H1 (cell line): Measurements from ENCODE around the gene PPIL4. TPM values are rescaled to one million over a fixed set of nuclear protein-coding genes. Genes with fewer than 3 reads are reported as not detected.

Source experiments
- CTCF ChIA-PET: fragments of 300-600 bp; sonication (Branson Sonifier 250); formaldehyde crosslinking; loops from one replicate; lab custom pipeline; 2021; ENCODE audit not compliant: partially characterized antibody; lab: Charles Lee
- POLR2A ChIA-PET: fragments of 300-600 bp; sonication (Branson Sonifier 250); formaldehyde crosslinking; loops from one replicate; lab custom pipeline; 2021; ENCODE audit warnings: inconsistent platforms; ENCODE audit not compliant: partially characterized antibody; lab: Charles Lee
- DNase-seq, 2 experiments: peaks; one replicate each; pipeline versions ENCODE4 v3.0.0 to v3.0.0-alpha.2; 2010 to 2022; ENCODE audit warnings: low spot score in 2 of 2, low read depth in 1 of 2, mixed read lengths in 1 of 2
- FAIRE-seq: peaks from 2 replicates; lab custom pipeline; 2011; peaks lifted over from hg19 to GRCh38; lab: Jason Lieb, UNC
- H2AFZ ChIP-seq: 2 replicates; pipeline ENCODE4 v1.8.1; 2012; ENCODE audit warnings: low read length, inconsistent platforms
- H2AK5ac ChIP-seq: 2 replicates; pipeline ENCODE4 v1.6.1; 2013; ENCODE audit warnings: low read depth, low read length
- H2BK120ac ChIP-seq: replicated peaks from 2 replicates; pipeline ENCODE3; 2013; ENCODE audit warnings: low read depth, low read length, inconsistent platforms
- H2BK12ac ChIP-seq: 2 replicates; pipeline ENCODE4 v1.6.1; 2013; ENCODE audit warnings: low read depth, low read length
- H2BK15ac ChIP-seq: 2 replicates; pipeline ENCODE4 v1.6.1; 2013; ENCODE audit warnings: low read length
- H2BK20ac ChIP-seq: 2 replicates; pipeline ENCODE4 v1.6.1; 2013; ENCODE audit warnings: low read length
- H2BK5ac ChIP-seq: 2 replicates; pipeline ENCODE4 v1.6.1; 2013; ENCODE audit warnings: low read depth, low read length
- H3K14ac ChIP-seq: 2 replicates; pipeline ENCODE4 v1.6.1; 2013; ENCODE audit warnings: inconsistent platforms; ENCODE audit not compliant: insufficient read length
- H3K18ac ChIP-seq: 2 replicates; pipeline ENCODE4 v1.6.1; 2013; ENCODE audit warnings: low read length; ENCODE audit errors: extremely low read depth
- H3K23ac ChIP-seq: 2 replicates; pipeline ENCODE4 v1.6.1; 2013; ENCODE audit warnings: inconsistent platforms; ENCODE audit not compliant: insufficient read length
- H3K23me2 ChIP-seq: 2 replicates; pipeline ENCODE4 v1.6.1; 2013; ENCODE audit warnings: low read depth, low read length
- H3K27ac ChIP-seq: 2 replicates; pipeline ENCODE4 v1.6.1; 2011; ENCODE audit warnings: low read depth, low read length, inconsistent platforms
- H3K27me3 ChIP-seq, 4 experiments: replicated peaks in 1 of 4; 1 replicate in 1 of 4; 2 replicates in 3 of 4; pipeline versions ENCODE4 v1.6.1 to v1.8.1; 2011 to 2013; ENCODE audit warnings: low read length in 3 of 4, mild to moderate bottlenecking in 3 of 4, inconsistent platforms in 2 of 4, mixed read lengths in 2 of 4, moderate library complexity in 1 of 4; ENCODE audit not compliant: control insufficient read depth in 3 of 4, insufficient read depth in 3 of 4; ENCODE audit errors: extremely low read depth in 1 of 4
- H3K36me3 ChIP-seq, 4 experiments: 2 replicates each; pipeline versions ENCODE4 v1.6.1 to v1.8.1; 2011 to 2013; ENCODE audit warnings: mild to moderate bottlenecking in 4 of 4, low read length in 3 of 4, moderate library complexity in 2 of 4, control low read depth in 1 of 4, inconsistent platforms in 1 of 4; ENCODE audit not compliant: insufficient read depth in 4 of 4, control insufficient read depth in 2 of 4
- H3K4ac ChIP-seq: replicated peaks from 2 replicates; pipeline ENCODE3; 2013; ENCODE audit warnings: low read length, low read depth, mixed read lengths, inconsistent platforms; ENCODE audit not compliant: insufficient read length
- H3K4me1 ChIP-seq, 4 experiments: replicated peaks in 1 of 4; 1 replicate in 1 of 4; 2 replicates in 3 of 4; pipeline versions ENCODE4 v1.6.1 to v1.8.1; 2011 to 2013; ENCODE audit warnings: low read length in 3 of 4, inconsistent platforms in 2 of 4, mixed read lengths in 1 of 4; ENCODE audit not compliant: insufficient read depth in 4 of 4, control insufficient read depth in 3 of 4
- H3K4me2 ChIP-seq, 2 experiments: 2 replicates each; pipeline versions ENCODE4 v1.6.1 to v1.8.1; 2011 to 2013; ENCODE audit warnings: low read depth in 2 of 2, low read length in 2 of 2, control low read depth in 1 of 2, inconsistent platforms in 1 of 2, mild to moderate bottlenecking in 1 of 2; ENCODE audit not compliant: insufficient read depth in 1 of 2
- H3K4me3 ChIP-seq, 4 experiments: fragments of 200-600, 300-600 bp in 1 of 4; sonication (generic), shearing (Covaris generic), sonication (Bioruptor Twin) in 1 of 4; 2 replicates each; pipeline versions ENCODE4 v1.5.1 to v1.8.1; 2011 to 2016; ENCODE audit warnings: low read length in 4 of 4, low read depth in 3 of 4, control low read depth in 2 of 4, inconsistent platforms in 2 of 4, mild to moderate bottlenecking in 2 of 4, mixed read lengths in 1 of 4, moderate library complexity in 1 of 4; ENCODE audit not compliant: insufficient read depth in 2 of 4; ENCODE audit errors: extremely low read depth in 1 of 4
- H3K56ac ChIP-seq: replicated peaks from 2 replicates; pipeline ENCODE3; 2013; ENCODE audit warnings: low read depth, mild to moderate bottlenecking, mixed read lengths, low read length, inconsistent platforms; ENCODE audit not compliant: insufficient read length
- H3K79me1 ChIP-seq: 2 replicates; pipeline ENCODE4 v1.6.1; 2013; ENCODE audit warnings: low read depth, low read length, control low read depth
- H3K79me2 ChIP-seq, 2 experiments: 2 replicates each; pipeline versions ENCODE4 v1.6.1 to v1.8.1; 2012 to 2013; ENCODE audit warnings: low read length in 2 of 2, mild to moderate bottlenecking in 2 of 2, inconsistent platforms in 1 of 2; ENCODE audit not compliant: insufficient read depth in 2 of 2, control insufficient read depth in 1 of 2
- H3K9ac ChIP-seq, 4 experiments: replicated peaks in 1 of 4; 1 replicate in 1 of 4; 2 replicates in 3 of 4; pipeline versions ENCODE4 v1.6.1 to v1.8.1; 2011 to 2013; ENCODE audit warnings: low read depth in 3 of 4, low read length in 3 of 4, control low read depth in 2 of 4, mild to moderate bottlenecking in 2 of 4, moderate library complexity in 2 of 4, inconsistent platforms in 1 of 4; ENCODE audit errors: extremely low read depth in 1 of 4
- H3K9me3 ChIP-seq, 2 experiments: 2 replicates each; pipeline versions ENCODE4 v1.6.1 to v1.8.1; 2012 to 2013; ENCODE audit warnings: mild to moderate bottlenecking in 2 of 2, moderate library complexity in 2 of 2, control low read depth in 1 of 2, inconsistent platforms in 1 of 2, low read depth in 1 of 2, low read length in 1 of 2, mixed read lengths in 1 of 2; ENCODE audit not compliant: insufficient read depth in 2 of 2
- H4K20me1 ChIP-seq, 2 experiments: replicated peaks in 1 of 2; 2 replicates each; pipeline versions ENCODE3 to v1.8.1; 2011 to 2013; ENCODE audit warnings: inconsistent platforms in 2 of 2, low read length in 2 of 2, mild to moderate bottlenecking in 1 of 2; ENCODE audit not compliant: insufficient read depth in 2 of 2, control insufficient read depth in 1 of 2
- H4K5ac ChIP-seq: 2 replicates; pipeline ENCODE4 v1.6.1; 2013; ENCODE audit warnings: low read length, low read depth, mixed read lengths, inconsistent platforms; ENCODE audit not compliant: insufficient read length
- H4K8ac ChIP-seq: 2 replicates; pipeline ENCODE4 v1.8.0; 2013; ENCODE audit warnings: mild to moderate bottlenecking, moderate library complexity, low read length, inconsistent platforms; ENCODE audit not compliant: insufficient read depth; ENCODE audit errors: extremely low read depth
- H4K91ac ChIP-seq: replicated peaks from 2 replicates; pipeline ENCODE3; 2013; ENCODE audit warnings: low read length, mixed read lengths, inconsistent platforms; ENCODE audit not compliant: insufficient read length
- BCL11A ChIP-seq, 2 experiments: IDR thresholded peaks; one replicate each; pipeline ENCODE4 v1.6.1; 2011; ENCODE audit warnings: low read depth in 2 of 2, low read length in 2 of 2, mild to moderate bottlenecking in 2 of 2
- CHD1 ChIP-seq: IDR thresholded peaks from 2 replicates; pipeline ENCODE4 v1.6.1; 2012; ENCODE audit warnings: low read depth, low read length, improper control_type of control experiment
- EGR1 ChIP-seq: IDR thresholded peaks from 2 replicates; pipeline ENCODE4 v1.6.1; 2011; ENCODE audit warnings: low read depth, low read length, borderline replicate concordance
- JUN ChIP-seq: IDR thresholded peaks from 2 replicates; pipeline ENCODE4 v1.6.1; 2011; ENCODE audit warnings: low read depth, mild to moderate bottlenecking, improper control_type of control experiment, low read length
- KDM5A ChIP-seq: fragments of 200-600 bp; IDR thresholded peaks from 2 replicates; pipeline ENCODE4 v1.7.1; 2012; ENCODE audit warnings: mild to moderate bottlenecking, low read length, inconsistent platforms, mixed read lengths
- NANOG ChIP-seq: IDR thresholded peaks from 2 replicates; pipeline ENCODE4 v1.6.1; 2011; ENCODE audit warnings: low read length, low read depth, mild to moderate bottlenecking, inconsistent platforms; ENCODE audit not compliant: insufficient read depth, poor library complexity, severe bottlenecking
- POLR2A ChIP-seq, 2 experiments: IDR thresholded peaks; 1 replicate in 1 of 2; 2 replicates in 1 of 2; pipeline ENCODE4 v1.6.1; 2011; ENCODE audit warnings: low read depth in 2 of 2, low read length in 2 of 2, mild to moderate bottlenecking in 2 of 2; ENCODE audit errors: control extremely low read depth in 1 of 2
- RAD21 ChIP-seq, 2 experiments: IDR thresholded peaks in 1 of 2; conservative IDR thresholded peaks in 1 of 2; 2 replicates each; pipeline ENCODE4 v1.6.1; 2011; ENCODE audit warnings: low read depth in 2 of 2, low read length in 2 of 2, improper control_type of control experiment in 1 of 2, inconsistent platforms in 1 of 2, mild to moderate bottlenecking in 1 of 2, moderate library complexity in 1 of 2
- RBBP5 ChIP-seq: IDR thresholded peaks from 2 replicates; pipeline ENCODE4 v1.7.1; 2012; ENCODE audit warnings: low read depth, mild to moderate bottlenecking, inconsistent platforms, low read length, moderate library complexity, borderline replicate concordance
- RXRA ChIP-seq: IDR thresholded peaks from 2 replicates; pipeline ENCODE4 v1.6.1; 2011; ENCODE audit warnings: low read depth, mild to moderate bottlenecking, low read length, moderate library complexity; ENCODE audit not compliant: insufficient read depth
- SAP30 ChIP-seq: fragments of 300-600 bp; sonication (generic); IDR thresholded peaks from 2 replicates; pipeline ENCODE4 v1.7.1; 2012; ENCODE audit warnings: low read length, moderate library complexity, mild to moderate bottlenecking, inconsistent platforms; ENCODE audit not compliant: insufficient read depth, insufficient replicate concordance
- TCF12 ChIP-seq: IDR thresholded peaks from 2 replicates; pipeline ENCODE4 v1.6.1; 2011; ENCODE audit warnings: low read depth, mild to moderate bottlenecking, low read length
- WGBS, 2 experiments: shearing (Covaris generic) in 1 of 2; methylation state at CpG; one replicate each; pipeline versions ENCODE4 v1.1.6 to v1.1.7; 2013 to 2015; ENCODE audit warnings: low lambda C conversion rate in 2 of 2, mixed read lengths in 2 of 2, inconsistent platforms in 1 of 2, low coverage in 1 of 2, missing lambda C conversion rate in 1 of 2; ENCODE audit not compliant: insufficient replicate concordance in 2 of 2, insufficient coverage in 1 of 2, insufficient read length in 1 of 2; ENCODE audit errors: extremely low coverage in 1 of 2, missing lambda C conversion rate in 1 of 2; 5-methylcytosine and 5-hydroxymethylcytosine counted together
- polyA plus RNA-seq, 7 experiments: library from polyadenylated mRNA; depleted of rRNA in 3 of 7; stranded (reverse) in 5 of 7; unstranded in 2 of 7; fragments of >200 nt in 5 of 7; fragments of 200-250 nt in 2 of 7; gene quantifications; 1 replicate in 5 of 7; 2 replicates in 1 of 7; 4 replicates in 1 of 7; pipeline versions ENCODE4 v1.2.1 to v1.2.3, GENCODE V29; 2011 to 2013; ENCODE audit warnings: missing spikeins in 2 of 7, mixed read lengths in 2 of 7
- total RNA-seq: library from RNA; stranded (reverse); fragmentation: NEBNext Ultra II Directional; extraction: Animal tissue kit (Norgen Biotek cat#: 25700); gene quantifications from 2 replicates; pipeline ENCODE4 v1.2.1, GENCODE V29; 2021
- TF ChIP-seq, protein P1 (sequence below): IDR thresholded peaks from 2 replicates; pipeline ENCODE4 v1.6.1; 2011; ENCODE audit warnings: low read depth, mild to moderate bottlenecking, low read length; ENCODE audit not compliant: insufficient read depth

Gene PPIL4
- total and polyA plus RNA-seq, 2 of the 8 experiments (the other 6 are each of a cell fraction or from before 2014, with no cell fraction given): 2.0 to 33.2 TPM

DNA sequence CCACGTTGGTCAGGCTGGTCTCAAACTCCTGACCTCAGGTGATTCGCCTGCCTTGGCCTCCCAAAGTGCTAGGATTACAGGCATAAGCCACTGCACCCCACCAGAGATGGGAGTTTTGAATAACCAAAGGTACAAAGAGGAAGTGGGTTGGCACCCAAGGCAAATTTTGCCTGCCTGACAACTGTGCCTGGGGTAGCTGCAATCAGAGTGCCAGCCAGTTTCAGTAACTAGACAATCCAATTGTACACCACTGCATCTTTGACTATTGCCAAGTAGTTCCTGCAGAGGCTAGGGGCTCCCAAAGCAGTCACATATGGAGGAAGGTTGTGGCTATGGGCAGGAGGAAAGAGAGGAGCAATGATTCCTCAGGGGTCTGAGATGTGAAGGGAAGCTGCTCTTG lies 77.7 kb downstream of the PPIL4 start:
- Histone ChIP-seq H3K23me2 (no peaks in the 10 kb centered on the region), H4K8ac (no peak overlapping the region), H2AFZ (no peak overlapping the region), H3K27ac (no peak overlapping the region), H3K9ac (no peak overlapping the region), H2BK5ac (no peak overlapping the region), H3K4ac (no peak overlapping the region), H3K4me3 (no peak overlapping the region), H3K18ac (no peak overlapping the region), H2BK12ac (no peak overlapping the region), H3K79me1 (no peaks in the 10 kb centered on the region), H4K5ac (no peak overlapping the region), H3K36me3 (no peaks in the 10 kb centered on the region), H2BK15ac (no peak overlapping the region), H2AK5ac (no peak overlapping the region), H3K23ac (no peak overlapping the region), H3K4me1 (no peaks in the 10 kb centered on the region), H3K27me3 (no peaks in the 10 kb centered on the region), H4K20me1 (no peaks in the 10 kb centered on the region), H4K91ac (no peak overlapping the region), H3K9me3 (no peaks in the 10 kb centered on the region), H2BK120ac (no peak overlapping the region), H3K79me2 (no peaks in the 10 kb centered on the region), H2BK20ac (no peak overlapping the region), H3K14ac (no peak overlapping the region), H3K56ac (no peak overlapping the region), H3K4me2 (no peak overlapping the region)
- WGBS, 2 experiments: 79% methylated on average over 2 of the region's 2 CpGs; no CpG with 5 or more reads in 1 of the 2 experiments
- POLR2A ChIA-PET: no interaction called here
- CTCF ChIA-PET: interaction anchor here (0.5 to 0.7 kb wide), 2 partner anchors 9 to 15 kb away, joined by 3 read pairs; no protein-coding TSS in a partner anchor
- DNase-seq: no peak
- FAIRE-seq: no peak
- TF ChIP-seq BCL11A (IDR thresholded peaks at IDR 0.05; ENCODE audit: low read depth in 2 of 2, low read length in 2 of 2): no peak
- no peak for TF ChIP-seq RBBP5
- TF ChIP-seq NANOG: no peak
- no peak for TF ChIP-seq RAD21 (IDR thresholded peaks at IDR 0.05 in 1 of 2, conservative IDR thresholded peaks at IDR 0.05 in 1 of 2; ENCODE audit: low read depth in 2 of 2, low read length in 2 of 2)
- TF ChIP-seq, protein P1, sequence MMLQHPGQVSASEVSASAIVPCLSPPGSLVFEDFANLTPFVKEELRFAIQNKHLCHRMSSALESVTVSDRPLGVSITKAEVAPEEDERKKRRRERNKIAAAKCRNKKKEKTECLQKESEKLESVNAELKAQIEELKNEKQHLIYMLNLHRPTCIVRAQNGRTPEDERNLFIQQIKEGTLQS: no peak
- TF ChIP-seq POLR2A (IDR thresholded peaks at IDR 0.05; ENCODE audit: control extremely low read depth in 1 of 2, low read depth in 2 of 2, low read length in 2 of 2): no peak
- no peak for TF ChIP-seq SAP30
- no peak for TF ChIP-seq JUN
- no peak for TF ChIP-seq KDM5A
- no peak for TF ChIP-seq CHD1
- TF ChIP-seq RXRA: no peak
- no peak for TF ChIP-seq TCF12
- TF ChIP-seq EGR1: no peak
